Suprapubic skin (tissue), 4 donors: ENCODE results near the gene SEC14L2. TPM values are rescaled to one million over a fixed set of nuclear protein-coding genes. Genes with fewer than 3 reads are reported as not detected.

ENCODE experiments used
- DNase-seq, 2 donors: peaks; one replicate each; pipeline ENCODE4 v3.0.0-alpha.2; 2019; ENCODE audit warnings: low spot score in 2 of 2
- H3K27ac ChIP-seq: fragments of 200-600 bp; sonication (generic); one replicate; pipeline ENCODE4 v1.5.1; 2019
- H3K27me3 ChIP-seq: fragments of 200-600 bp; sonication (generic); one replicate; pipeline ENCODE4 v1.5.1; 2019
- H3K36me3 ChIP-seq: fragments of 200-600 bp; sonication (generic); one replicate; pipeline ENCODE4 v1.5.1; 2019
- H3K4me1 ChIP-seq: fragments of 200-600 bp; sonication (generic); one replicate; pipeline ENCODE4 v1.5.1; 2019
- H3K4me3 ChIP-seq: fragments of 200-600 bp; sonication (generic); one replicate; pipeline ENCODE4 v1.5.1; 2019; ENCODE audit warnings: mild to moderate bottlenecking
- H3K9me3 ChIP-seq: fragments of 200-600 bp; sonication (generic); one replicate; pipeline ENCODE4 v1.5.1; 2019
- EP300 ChIP-seq: sonication (generic); formaldehyde crosslinking; IDR thresholded peaks from one replicate; pipeline ENCODE4 v1.6.1; 2017; ENCODE audit warnings: antibody characterized with exemption
- POLR2A ChIP-seq, 2 donors: fragments of 450-650 bp; IDR thresholded peaks; one replicate each; pipeline ENCODE4 v1.6.1; 2017; ENCODE audit warnings: antibody characterized with exemption in 2 of 2, mild to moderate bottlenecking in 2 of 2, moderate library complexity in 2 of 2
- POLR2AphosphoS5 ChIP-seq, 3 donors: sonication (generic); formaldehyde crosslinking; IDR thresholded peaks; one replicate each; pipeline ENCODE4 v1.6.1; 2017; ENCODE audit warnings: antibody characterized with exemption in 3 of 3
- WGBS: methylation state at CpG from one replicate; pipeline ENCODE4 v1.1.5; 2018; 5-methylcytosine and 5-hydroxymethylcytosine counted together
- total RNA-seq, 4 donors: library from RNA; depleted of rRNA; stranded (reverse); fragments of >200 nt; gene quantifications; one replicate each; pipeline ENCODE4 v1.1.0, GENCODE V29; 2016
- TF ChIP-seq, protein P1 (sequence below), 2 donors: fragments of 200-600 bp in 1 of 2; fragments of 450-650 bp in 1 of 2; sonication (generic) in 1 of 2; IDR thresholded peaks; one replicate each; pipeline ENCODE4 v1.5.1; 2016 to 2019; ENCODE audit warnings: antibody characterized with exemption in 2 of 2, mild to moderate bottlenecking in 1 of 2, moderate library complexity in 1 of 2

Gene SEC14L2
- total RNA-seq, 4 donors from 2014 or later, result 8.9 to 19.9 (median 13.5) TPM

DNA sequence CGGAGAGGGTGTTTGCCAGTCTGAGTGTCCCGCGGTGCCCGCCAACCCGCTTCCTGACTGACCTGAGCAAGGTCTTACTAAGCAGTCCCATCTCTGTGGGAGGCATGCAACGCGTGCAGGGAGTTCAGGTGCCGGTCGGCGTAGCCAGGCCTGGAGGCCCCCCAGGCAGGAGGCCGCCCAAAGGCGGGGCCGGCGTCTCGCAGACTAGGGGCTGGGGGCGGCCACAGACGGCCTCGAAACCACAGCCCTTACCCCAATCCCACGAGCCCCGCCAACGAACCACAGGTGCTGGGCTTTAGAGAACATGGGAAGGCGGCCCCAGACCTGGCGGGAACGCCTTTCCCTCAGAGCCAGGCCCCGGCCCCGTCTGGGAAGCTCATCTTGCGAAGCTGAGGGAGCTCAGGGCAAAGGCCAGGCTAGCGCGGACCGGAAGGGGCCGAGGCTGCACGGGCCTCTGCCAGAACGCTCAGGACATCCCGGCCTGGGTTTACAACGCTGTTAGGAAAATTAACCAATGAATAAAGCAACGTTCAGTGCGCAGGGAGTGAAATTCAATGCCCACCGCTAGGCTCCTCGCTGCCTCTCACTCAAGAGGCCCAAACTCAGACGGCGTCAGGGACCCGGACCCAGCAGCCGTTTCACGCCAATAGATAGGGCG, 26.6 kb downstream of the SEC14L2 start:
- H3K4me1 ChIP-seq, result peaks cover 67% of the 10 kb centered on the region
- no peaks in the 10 kb centered on the region for H3K9me3 ChIP-seq
- H3K4me3 ChIP-seq, result peak overlapping the region; percentile 66
- peak; percentile 40 to 83 for TF ChIP-seq POLR2A (IDR thresholded peaks at IDR 0.05)
- no peak for TF ChIP-seq EP300
- no peak for TF ChIP-seq POLR2AphosphoS5 (IDR thresholded peaks at IDR 0.05)
- WGBS, result 0% methylated on average over 11 of the region's 45 CpGs
- H3K27ac ChIP-seq, result peak overlapping the region; percentile 99
- DNase-seq, result peak; percentile 87 to 89
- H3K36me3 ChIP-seq, result peaks cover 3% of the 10 kb centered on the region
- no peaks in the 10 kb centered on the region for H3K27me3 ChIP-seq

DNA sequence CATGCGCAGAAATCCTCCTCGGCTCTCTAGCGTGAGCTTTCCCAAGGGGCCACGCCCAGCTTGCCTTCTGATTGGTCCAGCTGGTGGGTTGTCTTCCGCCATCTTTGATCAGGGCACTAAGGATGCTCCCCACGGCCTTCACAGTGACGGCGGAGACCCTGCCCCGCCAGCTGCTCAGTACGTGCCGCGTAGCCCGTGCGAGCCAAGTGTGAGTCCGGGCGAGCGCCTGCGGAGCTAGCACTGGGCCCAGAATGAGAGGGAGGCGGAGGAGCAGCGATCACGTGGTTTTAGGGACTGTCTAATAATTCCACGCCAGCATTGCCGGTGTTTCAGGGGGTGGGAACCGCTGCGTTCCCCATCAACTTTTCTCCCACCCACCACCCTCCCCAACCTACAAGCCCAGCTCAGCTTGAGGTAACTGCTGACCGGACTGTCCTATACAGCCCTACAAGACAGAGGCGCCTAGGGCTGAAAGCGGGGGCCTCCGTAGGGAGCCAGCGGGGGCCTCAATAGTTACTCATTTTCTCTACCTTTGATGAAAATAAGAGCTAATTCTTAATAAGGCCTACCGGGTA, 27.2 kb downstream of the SEC14L2 start:
- peak overlapping the region; percentile 66 for H3K4me3 ChIP-seq
- 2% methylated on average over 20 of the region's 31 CpGs for WGBS
- TF ChIP-seq POLR2A (IDR thresholded peaks at IDR 0.05), result peak in 1 of 2 donors; percentile 5
- peak in 2 of 3 donors; percentile 80 to 94 for TF ChIP-seq POLR2AphosphoS5 (IDR thresholded peaks at IDR 0.05)
- TF ChIP-seq EP300, result no peak
- TF ChIP-seq, protein P1, sequence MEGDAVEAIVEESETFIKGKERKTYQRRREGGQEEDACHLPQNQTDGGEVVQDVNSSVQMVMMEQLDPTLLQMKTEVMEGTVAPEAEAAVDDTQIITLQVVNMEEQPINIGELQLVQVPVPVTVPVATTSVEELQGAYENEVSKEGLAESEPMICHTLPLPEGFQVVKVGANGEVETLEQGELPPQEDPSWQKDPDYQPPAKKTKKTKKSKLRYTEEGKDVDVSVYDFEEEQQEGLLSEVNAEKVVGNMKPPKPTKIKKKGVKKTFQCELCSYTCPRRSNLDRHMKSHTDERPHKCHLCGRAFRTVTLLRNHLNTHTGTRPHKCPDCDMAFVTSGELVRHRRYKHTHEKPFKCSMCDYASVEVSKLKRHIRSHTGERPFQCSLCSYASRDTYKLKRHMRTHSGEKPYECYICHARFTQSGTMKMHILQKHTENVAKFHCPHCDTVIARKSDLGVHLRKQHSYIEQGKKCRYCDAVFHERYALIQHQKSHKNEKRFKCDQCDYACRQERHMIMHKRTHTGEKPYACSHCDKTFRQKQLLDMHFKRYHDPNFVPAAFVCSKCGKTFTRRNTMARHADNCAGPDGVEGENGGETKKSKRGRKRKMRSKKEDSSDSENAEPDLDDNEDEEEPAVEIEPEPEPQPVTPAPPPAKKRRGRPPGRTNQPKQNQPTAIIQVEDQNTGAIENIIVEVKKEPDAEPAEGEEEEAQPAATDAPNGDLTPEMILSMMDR (IDR thresholded peaks at IDR 0.05), result no peak
- peaks cover 67% of the 10 kb centered on the region for H3K4me1 ChIP-seq
- peak overlapping the region; percentile 99 for H3K27ac ChIP-seq
- H3K36me3 ChIP-seq, result no peaks in the 10 kb centered on the region
- no peaks in the 10 kb centered on the region for H3K27me3 ChIP-seq
- H3K9me3 ChIP-seq, result no peaks in the 10 kb centered on the region
- DNase-seq, result peak; percentile 99 to 100

DNA sequence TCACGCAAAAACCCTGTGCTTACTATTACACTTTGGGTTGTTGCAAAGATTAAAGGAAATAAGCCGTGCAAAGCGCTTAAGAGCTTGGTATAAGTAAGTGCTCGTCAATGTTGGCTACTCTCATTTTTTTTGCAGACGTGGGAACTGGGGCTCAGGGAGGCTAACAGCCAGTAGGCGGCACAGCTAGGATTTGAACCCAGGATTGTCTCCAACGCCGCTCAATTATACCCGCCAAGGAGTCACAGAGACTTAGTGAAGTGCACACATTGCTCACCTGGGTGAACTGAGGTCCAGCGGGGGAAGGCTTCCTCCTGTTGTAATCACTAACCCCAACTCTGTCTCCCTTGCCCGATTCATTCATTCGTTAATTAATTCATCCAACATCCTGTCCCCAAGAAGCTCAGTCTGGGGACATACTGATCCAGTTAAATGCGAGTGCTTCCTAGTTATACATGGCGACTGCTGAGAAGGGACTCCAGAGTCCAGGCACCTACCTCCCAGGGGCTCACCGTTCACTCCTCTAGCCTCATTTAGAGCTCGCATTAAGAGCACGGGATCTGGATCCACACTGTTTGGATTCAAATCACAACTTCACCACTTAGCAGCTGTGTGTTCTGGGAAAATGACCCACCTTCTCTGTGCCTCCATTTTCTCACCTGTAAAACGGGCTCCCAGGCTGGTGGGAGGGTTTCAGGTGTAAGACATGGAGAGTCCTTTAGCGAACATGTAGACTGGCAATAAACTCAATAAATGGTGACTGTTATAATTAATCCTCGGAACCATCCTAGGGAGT, 27.9 kb downstream of the SEC14L2 start:
- 34% methylated on average over 20 of the region's 20 CpGs for WGBS
- peak overlapping the region; percentile 99 for H3K27ac ChIP-seq
- no peaks in the 10 kb centered on the region for H3K9me3 ChIP-seq
- H3K4me1 ChIP-seq, result peaks cover 67% of the 10 kb centered on the region
- DNase-seq, result no peak
- H3K27me3 ChIP-seq, result no peaks in the 10 kb centered on the region
- TF ChIP-seq POLR2AphosphoS5 (IDR thresholded peaks at IDR 0.05), result no peak
- TF ChIP-seq POLR2A (IDR thresholded peaks at IDR 0.05), result no peak
- TF ChIP-seq EP300, result no peak
- TF ChIP-seq, protein P1 (IDR thresholded peaks at IDR 0.05), result no peak
- no peaks in the 10 kb centered on the region for H3K36me3 ChIP-seq
- H3K4me3 ChIP-seq, result peak overlapping the region; percentile 66

DNA sequence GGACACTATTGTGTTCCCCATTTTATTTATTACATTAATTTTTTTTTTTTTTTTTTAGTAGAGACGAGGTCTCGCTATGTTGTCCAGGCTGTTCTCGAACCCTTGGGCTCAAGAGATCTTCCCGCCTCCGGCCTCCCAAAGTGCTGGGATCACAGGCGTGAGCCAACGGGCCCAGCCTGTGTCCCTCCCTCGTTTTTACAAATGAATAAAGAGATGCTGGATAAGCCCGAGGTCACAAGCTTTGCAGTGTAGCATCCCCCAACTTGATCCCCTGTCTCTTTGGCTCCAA, 28.5 kb downstream of the SEC14L2 start:
- WGBS, result 7% methylated on average over 9 of the region's 9 CpGs
- no peak for TF ChIP-seq POLR2A (IDR thresholded peaks at IDR 0.05)
- TF ChIP-seq, protein P1 (IDR thresholded peaks at IDR 0.05), result no peak
- no peak for TF ChIP-seq POLR2AphosphoS5 (IDR thresholded peaks at IDR 0.05)
- TF ChIP-seq EP300, result no peak
- Histone ChIP-seq H3K27ac (no peak overlapping the region), H3K27me3 (no peaks in the 10 kb centered on the region), H3K36me3 (no peaks in the 10 kb centered on the region), H3K4me3 (peak overlapping the region; percentile 60), H3K4me1 (peaks cover 62% of the 10 kb centered on the region), H3K9me3 (no peaks in the 10 kb centered on the region)
- DNase-seq, result no peak

DNA sequence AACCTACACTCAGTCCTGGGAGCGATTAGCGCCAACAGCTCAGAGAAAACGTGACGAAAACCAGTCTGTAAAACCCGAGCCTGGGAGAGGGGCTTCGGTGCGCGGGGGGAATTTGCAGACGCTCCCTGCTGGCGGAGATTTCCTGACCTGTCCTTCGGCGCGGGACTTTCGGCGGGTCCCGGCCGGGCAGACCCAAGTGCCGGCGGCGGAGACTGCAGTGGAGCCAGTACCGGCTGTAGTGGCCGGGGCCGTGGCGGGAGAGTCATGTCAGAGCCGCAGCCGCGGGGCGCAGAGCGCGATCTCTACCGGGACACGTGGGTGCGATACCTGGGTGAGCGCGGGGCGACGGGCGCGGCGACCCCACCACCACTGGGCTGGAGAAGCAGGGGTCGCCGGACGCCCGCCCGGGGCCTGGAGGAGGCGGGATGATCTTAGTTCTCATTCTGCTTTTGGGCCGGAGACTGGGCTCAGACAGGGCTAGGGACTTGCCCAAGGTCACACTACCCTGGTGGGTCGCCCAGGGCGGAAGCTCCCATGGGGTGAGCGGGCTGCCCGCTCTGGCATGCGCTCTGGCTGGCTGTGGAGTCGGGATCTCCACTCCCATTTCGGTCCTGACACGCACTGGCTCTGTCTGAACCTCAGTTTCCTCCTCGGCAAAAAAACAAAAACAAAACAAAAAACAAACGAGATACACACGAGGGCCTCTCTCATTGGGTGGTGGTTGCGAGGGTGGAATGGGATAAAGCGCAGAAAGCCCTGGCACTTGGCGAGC, 29.0 kb downstream of the SEC14L2 start, which contains the start of gene MTFP1:
Gene MTFP1 (plus strand): TSS at position 153 of the 772 bp plus-strand sequence. CDS start 112 bp downstream, at position 265.
- no peaks in the 10 kb centered on the region for H3K9me3 ChIP-seq
- no peaks in the 10 kb centered on the region for H3K27me3 ChIP-seq
- peak; percentile 76 to 80 for DNase-seq
- no peaks in the 10 kb centered on the region for H3K36me3 ChIP-seq
- WGBS, result 3% methylated on average over 33 of the region's 61 CpGs
- peaks cover 57% of the 10 kb centered on the region for H3K4me1 ChIP-seq
- peak within 1 kb of the TSS; percentile 66 for H3K4me3 ChIP-seq
- TF ChIP-seq EP300 (no peak), POLR2A (IDR thresholded peaks at IDR 0.05) (no peak), POLR2AphosphoS5 (IDR thresholded peaks at IDR 0.05) (no peak)
- TF ChIP-seq, protein P1 (IDR thresholded peaks at IDR 0.05), result no peak
- H3K27ac ChIP-seq, result peak within 1 kb of the TSS; percentile 47
